SK-N-SH (cell line): ENCODE data around the gene ZBTB8OS. TPM values are rescaled to one million over a fixed set of nuclear protein-coding genes. Genes with fewer than 3 reads are reported as not detected.

Experiments
- CTCF ChIA-PET: fragments of 300-600, 350-600 bp; formaldehyde crosslinking; extraction: SDS; loops from one replicate; lab custom pipeline; 2021; lab: Yijun Ruan, JAX
- POLR2A ChIA-PET: fragments of 350-600 bp; sonication (Branson Sonifier 250); formaldehyde crosslinking; extraction: SDS; loops from one replicate; lab custom pipeline; 2020; ENCODE audit warnings: antibody characterized with exemption, inconsistent platforms; lab: Yijun Ruan, JAX
- DNase-seq: peaks from one replicate; pipeline ENCODE4 v3.0.0; 2012
- H2AFZ ChIP-seq: fragments of 200-600 bp; sonication (generic); 2 replicates; pipeline ENCODE4 v1.8.1; 2016; ENCODE audit warnings: antibody characterized with exemption, mild to moderate bottlenecking, low read depth
- H3F3A ChIP-seq: fragments of 200-600 bp; sonication (generic); replicated peaks from 2 replicates; pipeline ENCODE3; 2016; ENCODE audit warnings: antibody characterized with exemption, mild to moderate bottlenecking; ENCODE audit not compliant: insufficient read depth
- H3K27ac ChIP-seq, 2 experiments: fragments of 200-500 bp in 1 of 2; fragments of 200-600 bp in 1 of 2; sonication (Bioruptor generic) in 1 of 2; sonication (generic), shearing (Covaris generic) in 1 of 2; 2 replicates each; pipeline versions ENCODE4 v1.5.1 to v1.6.1; 2014 to 2016; ENCODE audit warnings: low read depth in 2 of 2, inconsistent platforms in 1 of 2, low read length in 1 of 2, mild to moderate bottlenecking in 1 of 2, mixed read lengths in 1 of 2
- H3K27me3 ChIP-seq: fragments of 200-600 bp; sonication (generic), shearing (Covaris generic); 2 replicates; pipeline ENCODE4 v1.6.1; 2016; ENCODE audit warnings: mixed run types; ENCODE audit not compliant: insufficient read depth
- H3K36me3 ChIP-seq, 2 experiments: fragments of 200-500 bp in 1 of 2; fragments of 200-600 bp in 1 of 2; sonication (Bioruptor generic) in 1 of 2; sonication (generic) in 1 of 2; replicated peaks in 1 of 2; 2 replicates each; pipeline versions ENCODE3 to v1.5.1; 2014 to 2016; ENCODE audit warnings: low read length in 1 of 2, mild to moderate bottlenecking in 1 of 2; ENCODE audit not compliant: insufficient read depth in 2 of 2, control insufficient read depth in 1 of 2
- H3K4me1 ChIP-seq, 2 experiments: fragments of 200-500 bp in 1 of 2; fragments of 200-600 bp in 1 of 2; sonication (Bioruptor generic) in 1 of 2; sonication (generic), shearing (Covaris generic) in 1 of 2; 2 replicates each; pipeline versions ENCODE4 v1.5.1 to v1.6.1; 2014 to 2016; ENCODE audit warnings: low read depth in 1 of 2, low read length in 1 of 2, mixed run types in 1 of 2; ENCODE audit not compliant: insufficient read depth in 2 of 2, control insufficient read depth in 1 of 2
- H3K4me2 ChIP-seq: fragments of 200-600 bp; sonication (generic), shearing (Covaris generic); 2 replicates; pipeline ENCODE4 v1.6.1; 2017; ENCODE audit warnings: mixed run types
- H3K4me3 ChIP-seq, 2 experiments: fragments of 200-500 bp in 1 of 2; fragments of 200-600 bp in 1 of 2; sonication (Bioruptor generic) in 1 of 2; sonication (generic), shearing (Covaris generic) in 1 of 2; 2 replicates each; pipeline versions ENCODE4 v1.5.1 to v1.8.1; 2014 to 2016; ENCODE audit warnings: low read depth in 2 of 2, inconsistent platforms in 1 of 2, low read length in 1 of 2, mild to moderate bottlenecking in 1 of 2, mixed read lengths in 1 of 2, moderate library complexity in 1 of 2
- H3K79me2 ChIP-seq: fragments of 200-600 bp; sonication (generic); 2 replicates; pipeline ENCODE4 v1.8.1; 2017; ENCODE audit warnings: mild to moderate bottlenecking; ENCODE audit not compliant: insufficient read depth
- H3K9ac ChIP-seq: fragments of 200-600 bp; sonication (generic); 2 replicates; pipeline ENCODE4 v1.6.1; 2017; ENCODE audit warnings: mixed run types
- H3K9me2 ChIP-seq: fragments of 200-600 bp; sonication (generic); 2 replicates; pipeline ENCODE4 v1.6.1; 2017; ENCODE audit warnings: mixed run types
- H3K9me3 ChIP-seq: fragments of 200-600 bp; sonication (generic); 2 replicates; pipeline ENCODE4 v1.6.1; 2017; ENCODE audit warnings: mixed run types, mild to moderate bottlenecking, moderate library complexity
- H4K20me1 ChIP-seq: fragments of 200-600 bp; sonication (generic); 2 replicates; pipeline ENCODE4 v1.6.1; 2017; ENCODE audit warnings: mild to moderate bottlenecking, mixed run types; ENCODE audit not compliant: insufficient read depth
- EZH2phosphoT487 ChIP-seq: fragments of 200-600 bp; sonication (generic); IDR thresholded peaks from 2 replicates; pipeline ENCODE4 v1.6.1; 2017; ENCODE audit warnings: low read depth, mixed run types, mild to moderate bottlenecking, antibody characterized with exemption, moderate library complexity, borderline replicate concordance
- FOXM1 ChIP-seq: IDR thresholded peaks from 2 replicates; pipeline ENCODE4 v1.4.0; 2012; ENCODE audit warnings: low read depth, mild to moderate bottlenecking
- GATA2 ChIP-seq: sonication (generic); formaldehyde crosslinking; IDR thresholded peaks from 2 replicates; pipeline ENCODE4 v1.5.0; 2020; ENCODE audit warnings: mild to moderate bottlenecking, missing genetic modification reagents
- IRF3 ChIP-seq: fragments of 150-350 bp; IDR thresholded peaks from 2 replicates; pipeline ENCODE4 v1.6.1; 2016; ENCODE audit warnings: mild to moderate bottlenecking, low read depth, low read length
- MAX ChIP-seq: IDR thresholded peaks from 2 replicates; pipeline ENCODE4 v1.4.0; 2012; ENCODE audit warnings: low read depth
- MXI1 ChIP-seq: IDR thresholded peaks from 2 replicates; pipeline ENCODE4 v1.6.1; 2012; ENCODE audit warnings: mild to moderate bottlenecking, low read depth, low read length, improper control_type of control experiment
- PBX3 ChIP-seq: IDR thresholded peaks from 2 replicates; pipeline ENCODE4; 2012
- RAD21 ChIP-seq: IDR thresholded peaks from 2 replicates; pipeline ENCODE4 v1.6.1; 2012; ENCODE audit warnings: mild to moderate bottlenecking, low read length
- REST ChIP-seq: IDR thresholded peaks from 2 replicates; pipeline ENCODE4 v1.6.1; 2012; ENCODE audit warnings: mild to moderate bottlenecking, low read depth, low read length, moderate library complexity
- RFX5 ChIP-seq: IDR thresholded peaks from 2 replicates; pipeline ENCODE4 v1.6.1; 2012; ENCODE audit warnings: mild to moderate bottlenecking, improper control_type of control experiment, low read length
- TAF1 ChIP-seq: IDR thresholded peaks from 2 replicates; pipeline ENCODE4 v1.6.1; 2012; ENCODE audit warnings: low read depth, mild to moderate bottlenecking, low read length, moderate library complexity, borderline replicate concordance
- TCF12 ChIP-seq: IDR thresholded peaks from 2 replicates; pipeline ENCODE4 v1.4.0; 2012
- USF1 ChIP-seq: IDR thresholded peaks from 2 replicates; pipeline ENCODE4 v1.4.0; 2012; ENCODE audit warnings: low read depth, borderline replicate concordance
- USF2 ChIP-seq: fragments of 150-350 bp; IDR thresholded peaks from 2 replicates; pipeline ENCODE4 v1.6.1; 2017; ENCODE audit warnings: antibody characterized with exemption, low read length, low read depth, borderline replicate concordance
- ZBTB33 ChIP-seq: IDR thresholded peaks from 2 replicates; pipeline ENCODE4 v1.4.0; 2012; ENCODE audit warnings: low read depth, borderline replicate concordance
- WGBS: methylation state at CpG from one replicate; pipeline ENCODE4 v1.1.6; 2017; ENCODE audit warnings: low lambda C conversion rate; 5-methylcytosine and 5-hydroxymethylcytosine counted together
- polyA plus RNA-seq, 3 experiments: library from polyadenylated mRNA; depleted of rRNA; stranded (reverse); fragments of >200 nt; gene quantifications; 2 replicates each; pipeline ENCODE4 v1.2.3, GENCODE V29; 2012

Gene ZBTB8OS
- polyA plus RNA-seq, 1 of the 3 experiments (the other 2 are of a cell fraction) = 59.2 TPM

GRCh38 chr1:32635508-32636277 is 14.7 kb downstream of the ZBTB8OS start:
- ChIA-PET CTCF (interaction anchor here (0.7 to 0.8 kb wide), 2 partner anchors 15 to 116 kb away, joined by 3 to 4 read pairs; no protein-coding TSS in a partner anchor), POLR2A (no interaction called here)
- DNase-seq = no peak
- Histone ChIP-seq H3K4me3 (no peak overlapping the region), H3F3A (peaks cover 4% of the 10 kb centered on the region), H4K20me1 (peaks cover 11% of the 10 kb centered on the region; the same call in 1 of the 2 replicates), H3K9ac (no peak overlapping the region), H3K79me2 (peaks cover 62% of the 10 kb centered on the region), H3K4me1 (0 out of 4 replicates have a peak, but pooled peaks cover 0 to 3% of the 10 kb centered on the region in 2 experiments), H3K36me3 (peaks cover 10 to 44% of the 10 kb centered on the region in 2 experiments), H3K27me3 (no peaks in the 10 kb centered on the region), H3K9me2 (no peaks in the 10 kb centered on the region), H3K4me2 (no peak overlapping the region), H2AFZ (no peak overlapping the region), H3K9me3 (no peaks in the 10 kb centered on the region), H3K27ac (no peak overlapping the region)
- 94% methylated on average over 8 of the region's 8 CpGs for WGBS
- TF ChIP-seq USF1 = no peak
- no peak for TF ChIP-seq USF2
- TF ChIP-seq FOXM1 = no peak
- no peak for TF ChIP-seq TCF12
- no peak for TF ChIP-seq GATA2 (CRISPR knock-in tag)
- no peak for TF ChIP-seq RAD21
- TF ChIP-seq EZH2phosphoT487 = no peak
- no peak for TF ChIP-seq RFX5
- no peak for TF ChIP-seq MXI1
- TF ChIP-seq TAF1 = no peak
- TF ChIP-seq IRF3 = no peak
- TF ChIP-seq MAX = no peak
- TF ChIP-seq PBX3 = no peak
- TF ChIP-seq ZBTB33 = no peak
- no peak for TF ChIP-seq REST
